Ovary (tissue), 9 donors: ENCODE data around the gene SCD5. TPM values are rescaled to one million over a fixed set of nuclear protein-coding genes. Genes with fewer than 3 reads are reported as not detected.
A peak's percentile ranks its signal among the peaks of the same experiment; 100 is the strongest.

Experiments
- DNase-seq, 5 donors: peaks; one replicate each; pipeline ENCODE4 v3.0.0-alpha.2; 2019 to 2020
- H3K27ac ChIP-seq, 2 donors: fragments of 200-600 bp; one replicate each; pipeline versions ENCODE4 v1.5.1 to v1.8.0; 2019 to 2022
- H3K27me3 ChIP-seq: fragments of 200-600 bp; one replicate; pipeline ENCODE4 v1.8.0; 2022
- H3K36me3 ChIP-seq: fragments of 200-600 bp; sonication (generic); one replicate; pipeline ENCODE4 v1.5.1; 2019
- H3K4me1 ChIP-seq: one replicate; pipeline ENCODE4 v1.8.1; 2013; ENCODE audit warnings: mild to moderate bottlenecking, moderate library complexity; ENCODE audit not compliant: insufficient read depth
- H3K4me3 ChIP-seq: fragments of 200-600 bp; sonication (generic); one replicate; pipeline ENCODE4 v1.5.1; 2017
- H3K9me3 ChIP-seq, 2 donors: fragments of 200-600 bp in 1 of 2; sonication (generic) in 1 of 2; one replicate each; pipeline versions ENCODE4 v1.5.1 to v1.8.1; 2013 to 2019; ENCODE audit warnings: mild to moderate bottlenecking in 1 of 2, moderate library complexity in 1 of 2
- EP300 ChIP-seq: sonication (generic); formaldehyde crosslinking; IDR thresholded peaks from one replicate; pipeline ENCODE4 v1.6.1; 2017; ENCODE audit warnings: antibody characterized with exemption
- POLR2A ChIP-seq: fragments of 450-650 bp; IDR thresholded peaks from one replicate; pipeline ENCODE4 v1.6.1; 2017; ENCODE audit warnings: antibody characterized with exemption, mild to moderate bottlenecking, moderate library complexity
- WGBS, 3 donors: extraction: QIAGEN DNeasy Blood & Tissue Kit in 1 of 3; methylation state at CpG; one replicate each; pipeline versions ENCODE4 v1.1.5 to v1.1.7; 2013 to 2017; 5-methylcytosine and 5-hydroxymethylcytosine counted together
- intact Hi-C, 4 donors: fragments of 100-400 bp; cut with DNase I; formaldehyde crosslinking; loops; one replicate each; pipeline versions ENCODE4 v1.11.0 to v1.15.1; 2022 to 2023
- polyA plus RNA-seq, 2 donors: library from polyadenylated mRNA; stranded (reverse); fragments of 200-250 nt in 1 of 2; fragments of 350-450 nt in 1 of 2; fragmentation: Illumina TruSeq in 1 of 2; extraction: RNeasy Lipid Tissue Mini Kit (QIAGEN cat#74804) in 1 of 2; gene quantifications; one replicate each; pipeline ENCODE4 v1.2.3, GENCODE V29; 2013 to 2014
- total RNA-seq, 7 donors: library from RNA; depleted of rRNA in 2 of 7; stranded (reverse); fragments of >200 nt in 2 of 7; fragmentation: NEBNext Ultra II Directional in 3 of 7; extraction: Animal tissue kit (Norgen Biotek cat#: 25700) in 3 of 7; gene quantifications; one replicate each; pipeline versions ENCODE4 v1.1.0 to v1.2.4, GENCODE V29; 2016 to 2023
- TF ChIP-seq, protein P1 (sequence below), 3 donors: fragments of 450-650 bp in 2 of 3; fragments of 200-600 bp in 1 of 3; IDR thresholded peaks; one replicate each; pipeline versions ENCODE4 v1.5.1 to v1.8.0; 2016 to 2022; ENCODE audit warnings: antibody characterized with exemption in 3 of 3, mild to moderate bottlenecking in 1 of 3
- donor health status: DM: no; HTN: no; CAD: no; lungs with moderate emphysema.
- donor health status: DM: no; HTN: no; CAD: no.
- donor health status: Bipolar disorder and iron deficiency.
- donor health status: DM: yes; HTN: yes; CAD: no.
- donor health status: DM: no; HTN: no; CAD: no.
- donor health status: DM: yes; HTN: yes; CAD: no.

The SCD5 gene
- total and polyA plus RNA-seq, 9 donors, result 96.3 to 203 (median 119) TPM

DNA sequence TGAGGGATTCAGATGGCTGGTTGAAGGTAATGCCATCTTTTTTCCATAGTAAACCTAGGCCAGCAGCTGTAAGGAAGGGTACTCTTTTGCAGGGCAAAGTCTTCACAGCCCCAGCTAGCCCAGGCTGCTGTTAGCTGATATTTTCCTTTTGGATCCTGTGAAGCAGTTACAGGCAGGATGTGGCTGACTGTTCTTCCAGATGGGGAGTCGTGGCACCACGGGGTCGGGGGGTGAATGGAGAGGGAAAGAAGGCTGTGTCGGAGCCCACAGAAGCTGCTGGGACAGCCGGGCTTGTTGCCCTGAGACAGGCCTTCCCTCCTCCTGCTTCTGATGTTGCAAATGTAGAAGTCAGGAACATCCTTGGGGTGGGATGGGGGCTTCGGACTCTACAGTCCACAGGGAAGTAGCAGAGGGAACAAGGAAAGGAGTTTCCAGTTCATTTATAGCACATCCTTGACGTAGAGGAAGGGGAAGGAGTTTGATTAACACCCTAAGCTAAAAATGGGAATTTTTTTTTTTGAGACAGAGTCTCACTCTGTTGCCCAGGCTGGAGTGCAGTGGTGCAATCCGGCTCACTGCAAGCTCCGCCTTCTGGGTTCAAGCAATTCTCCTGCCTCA, 172.2 kb downstream of the SCD5 start:
- DNase-seq, result peak in 1 of 5 donors; percentile 41
- H3K27ac ChIP-seq, result peak overlapping the region in 1 of 2 donors; percentile 38
- no peaks in the 10 kb centered on the region for H3K27me3 ChIP-seq
- no peak overlapping the region for H3K4me3 ChIP-seq
- no peaks in the 10 kb centered on the region for H3K9me3 ChIP-seq
- H3K36me3 ChIP-seq, result no peaks in the 10 kb centered on the region
- TF ChIP-seq EP300, result no peak
- TF ChIP-seq, protein P1, sequence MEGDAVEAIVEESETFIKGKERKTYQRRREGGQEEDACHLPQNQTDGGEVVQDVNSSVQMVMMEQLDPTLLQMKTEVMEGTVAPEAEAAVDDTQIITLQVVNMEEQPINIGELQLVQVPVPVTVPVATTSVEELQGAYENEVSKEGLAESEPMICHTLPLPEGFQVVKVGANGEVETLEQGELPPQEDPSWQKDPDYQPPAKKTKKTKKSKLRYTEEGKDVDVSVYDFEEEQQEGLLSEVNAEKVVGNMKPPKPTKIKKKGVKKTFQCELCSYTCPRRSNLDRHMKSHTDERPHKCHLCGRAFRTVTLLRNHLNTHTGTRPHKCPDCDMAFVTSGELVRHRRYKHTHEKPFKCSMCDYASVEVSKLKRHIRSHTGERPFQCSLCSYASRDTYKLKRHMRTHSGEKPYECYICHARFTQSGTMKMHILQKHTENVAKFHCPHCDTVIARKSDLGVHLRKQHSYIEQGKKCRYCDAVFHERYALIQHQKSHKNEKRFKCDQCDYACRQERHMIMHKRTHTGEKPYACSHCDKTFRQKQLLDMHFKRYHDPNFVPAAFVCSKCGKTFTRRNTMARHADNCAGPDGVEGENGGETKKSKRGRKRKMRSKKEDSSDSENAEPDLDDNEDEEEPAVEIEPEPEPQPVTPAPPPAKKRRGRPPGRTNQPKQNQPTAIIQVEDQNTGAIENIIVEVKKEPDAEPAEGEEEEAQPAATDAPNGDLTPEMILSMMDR (IDR thresholded peaks at IDR 0.05), result no peak
- no peak for TF ChIP-seq POLR2A
- WGBS, 3 donors, result 49 to 56% (median 55%) methylated on average over 9 of the region's 9 CpGs
- peaks cover 2% of the 10 kb centered on the region for H3K4me1 ChIP-seq
- intact Hi-C loops, result no loop called here

DNA sequence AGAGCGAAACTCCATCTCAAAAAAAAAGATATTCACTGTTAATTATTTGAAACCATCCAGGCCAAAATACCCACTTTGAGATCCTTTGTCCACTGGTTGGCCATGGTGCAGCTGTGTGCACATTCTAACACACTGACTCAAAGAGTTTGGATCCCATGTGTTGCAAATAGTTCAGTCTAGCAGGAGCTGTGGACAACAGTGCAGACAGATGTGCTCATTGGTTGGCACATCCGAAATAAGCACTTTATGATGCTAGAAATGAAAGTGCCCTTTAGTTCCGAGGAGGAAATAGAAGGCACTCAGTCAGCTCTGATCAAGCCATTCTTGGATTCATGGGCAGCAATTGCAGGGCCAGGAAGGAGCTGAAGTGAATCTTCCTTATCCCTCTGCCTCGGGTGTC, 173.8 kb downstream of the SCD5 start:
- Histone ChIP-seq H3K9me3 (no peaks in the 10 kb centered on the region), H3K27me3 (no peaks in the 10 kb centered on the region), H3K27ac (no peak overlapping the region), H3K4me1 (peaks cover 2% of the 10 kb centered on the region), H3K36me3 (no peaks in the 10 kb centered on the region), H3K4me3 (no peak overlapping the region)
- intact Hi-C loops, result no loop called here
- DNase-seq, result no peak
- WGBS, 3 donors, result 58 to 81% (median 79%) methylated on average over 4 of the region's 4 CpGs
- TF ChIP-seq POLR2A (no peak), EP300 (no peak)
- TF ChIP-seq, protein P1 (IDR thresholded peaks at IDR 0.05), result no peak

DNA sequence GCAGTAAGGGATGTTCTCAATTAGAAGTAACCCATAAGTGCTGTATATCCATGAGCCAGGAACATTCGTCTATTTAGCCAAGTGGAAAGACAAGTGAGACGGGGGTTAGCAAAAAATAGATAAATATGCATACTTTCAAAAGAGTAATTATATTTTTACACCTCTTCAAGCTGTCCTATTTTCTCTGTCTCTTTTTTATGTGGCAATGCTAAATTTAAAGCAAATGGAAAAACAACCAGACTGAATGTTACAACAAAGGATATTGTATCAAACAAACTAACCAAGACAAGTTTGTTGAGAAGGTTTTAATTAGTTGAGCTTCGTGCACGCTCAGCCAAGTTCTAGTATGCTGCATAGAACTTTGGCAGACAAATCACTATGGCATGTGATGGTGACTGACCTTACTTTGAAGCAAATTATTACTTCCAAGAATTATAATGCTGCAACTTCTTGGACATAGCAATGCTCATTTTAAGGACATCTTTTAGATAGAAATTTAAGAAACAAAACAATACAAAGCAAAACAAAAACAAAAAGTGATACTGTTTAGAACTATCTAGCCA, 175.4 kb downstream of the SCD5 start:
- TF ChIP-seq POLR2A, result no peak
- H3K36me3 ChIP-seq, result no peaks in the 10 kb centered on the region
- peaks cover 2% of the 10 kb centered on the region for H3K4me1 ChIP-seq
- 11 to 16% (median 14%) methylated on average over 4 of the region's 4 CpGs for WGBS, 3 donors
- no peaks in the 10 kb centered on the region for H3K9me3 ChIP-seq
- no peak overlapping the region for H3K27ac ChIP-seq
- no peak for DNase-seq
- H3K27me3 ChIP-seq, result no peaks in the 10 kb centered on the region
- intact Hi-C loops, result no loop called here
- H3K4me3 ChIP-seq, result no peak overlapping the region

DNA sequence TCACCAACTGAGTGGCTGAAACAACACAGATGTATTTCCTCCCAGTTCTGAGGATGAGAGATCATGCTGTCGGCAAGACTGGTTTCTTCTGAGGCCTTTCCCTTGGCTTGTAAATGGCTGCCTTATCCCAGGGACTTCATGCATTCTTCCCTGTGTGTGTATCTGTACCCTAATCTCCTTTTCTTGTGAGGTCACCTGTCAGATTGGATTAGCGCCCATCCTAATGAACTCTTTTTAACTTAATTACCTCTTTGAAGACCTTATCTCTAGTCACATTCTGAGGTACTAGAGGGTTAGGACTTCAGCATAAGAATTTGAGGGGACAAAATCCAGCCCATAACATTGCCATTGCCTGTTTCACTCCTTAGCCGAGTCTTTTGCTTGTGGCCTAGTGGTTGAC, 177.3 kb downstream of the SCD5 start:
- WGBS, 3 donors, result 64 to 94% (median 81%) methylated on average over 3 of the region's 3 CpGs
- H3K36me3 ChIP-seq, result no peaks in the 10 kb centered on the region
- no peak overlapping the region for H3K27ac ChIP-seq
- no peak overlapping the region for H3K4me3 ChIP-seq
- H3K4me1 ChIP-seq, result peaks cover 2% of the 10 kb centered on the region
- no peaks in the 10 kb centered on the region for H3K9me3 ChIP-seq
- H3K27me3 ChIP-seq, result no peaks in the 10 kb centered on the region
- no peak for DNase-seq
- intact Hi-C loops, result no loop called here
- TF ChIP-seq POLR2A, result no peak
- TF ChIP-seq, protein P1 (IDR thresholded peaks at IDR 0.05), result no peak
- no peak for TF ChIP-seq EP300

DNA sequence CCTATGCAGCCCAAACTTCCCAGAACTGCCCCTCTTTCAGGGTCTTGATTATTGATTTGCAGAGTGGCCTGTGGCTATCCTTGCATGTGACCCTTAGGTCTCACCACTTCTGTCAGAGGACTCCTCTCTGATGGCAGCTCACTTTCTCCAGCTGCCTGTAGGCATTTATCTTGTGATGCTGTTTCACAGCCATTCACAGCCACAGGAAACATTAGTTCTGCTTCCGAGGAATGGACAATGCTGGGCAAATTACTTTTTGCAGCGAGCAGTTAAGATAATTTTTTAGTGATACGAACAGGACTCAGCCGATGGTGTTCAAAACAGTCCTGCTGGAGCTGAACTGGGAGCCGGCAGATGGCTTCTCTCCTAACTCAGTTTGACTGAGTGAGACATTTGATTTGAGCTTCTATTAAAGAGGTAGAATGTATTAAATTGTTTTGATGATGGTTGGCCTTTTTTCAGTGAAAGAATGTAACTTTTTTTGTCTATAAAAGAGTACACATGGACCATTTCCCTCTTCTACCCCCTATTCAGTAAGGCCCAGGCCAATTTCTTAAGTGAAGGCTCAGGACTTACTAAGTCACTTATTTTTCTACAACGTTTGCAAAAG, 178.4 kb downstream of the SCD5 start:
- intact Hi-C loops, result no loop called here
- H3K4me1 ChIP-seq, result peaks cover 2% of the 10 kb centered on the region
- no peak for DNase-seq
- H3K27me3 ChIP-seq, result no peaks in the 10 kb centered on the region
- no peak overlapping the region for H3K4me3 ChIP-seq
- TF ChIP-seq, protein P1 (IDR thresholded peaks at IDR 0.05), result no peak
- no peak for TF ChIP-seq EP300
- no peaks in the 10 kb centered on the region for H3K36me3 ChIP-seq
- peak overlapping the region in 1 of 2 donors; percentile 16 for H3K27ac ChIP-seq
- WGBS, 3 donors, result 17 to 36% (median 23%) methylated on average over 6 of the region's 6 CpGs
- H3K9me3 ChIP-seq, result no peaks in the 10 kb centered on the region
